Tibial nerve (tissue), 4 donors: Measurements from ENCODE around the gene ERI3. TPM values are rescaled to one million over a fixed set of nuclear protein-coding genes. Genes with fewer than 3 reads are reported as not detected.

Experiments used
- DNase-seq, 2 donors: peaks; one replicate each; pipeline ENCODE4 v3.0.0-alpha.2; 2019; ENCODE audit warnings: low spot score in 2 of 2
- H3K27ac ChIP-seq, 4 donors: fragments of 200-600 bp; sonication (generic) in 3 of 4; one replicate each; pipeline ENCODE4 v1.5.1; 2017 to 2019; ENCODE audit warnings: mild to moderate bottlenecking in 1 of 4
- H3K27me3 ChIP-seq, 2 donors: fragments of 200-600 bp; sonication (generic) in 1 of 2; one replicate each; pipeline versions ENCODE4 v1.5.1 to v1.6.0; 2017 to 2019
- H3K36me3 ChIP-seq, 3 donors: fragments of 200-600 bp; sonication (generic); one replicate each; pipeline ENCODE4 v1.5.1; 2018 to 2019
- H3K4me1 ChIP-seq, 4 donors: fragments of 200-600 bp; sonication (generic) in 3 of 4; one replicate each; pipeline ENCODE4 v1.5.1; 2017 to 2019
- H3K4me3 ChIP-seq, 4 donors: fragments of 200-600 bp; sonication (generic) in 3 of 4; one replicate each; pipeline ENCODE4 v1.5.1; 2017 to 2019; ENCODE audit warnings: mild to moderate bottlenecking in 1 of 4, moderate library complexity in 1 of 4
- H3K9me3 ChIP-seq, 4 donors: fragments of 200-600 bp; sonication (generic) in 3 of 4; one replicate each; pipeline ENCODE4 v1.5.1; 2017 to 2019
- CTCF ChIP-seq, 5 experiments: fragments of 200-600 bp in 3 of 5; fragments of 450-650 bp in 2 of 5; sonication (generic) in 3 of 5; IDR thresholded peaks; one replicate each; pipeline ENCODE4 v1.5.1; 2016 to 2019; ENCODE audit warnings: antibody characterized with exemption in 5 of 5, mild to moderate bottlenecking in 3 of 5, moderate library complexity in 2 of 5
- EP300 ChIP-seq, 2 donors: sonication (generic); formaldehyde crosslinking; IDR thresholded peaks; one replicate each; pipeline ENCODE4 v1.6.1; 2017; ENCODE audit warnings: antibody characterized with exemption in 2 of 2, mild to moderate bottlenecking in 1 of 2
- POLR2A ChIP-seq, 2 donors: fragments of 450-650 bp; IDR thresholded peaks; one replicate each; pipeline ENCODE4 v1.6.1; 2017; ENCODE audit warnings: antibody characterized with exemption in 2 of 2, mild to moderate bottlenecking in 2 of 2, moderate library complexity in 2 of 2
- WGBS, 2 donors: methylation state at CpG; one replicate each; pipeline ENCODE4 v1.1.5; 2018; 5-methylcytosine and 5-hydroxymethylcytosine counted together
- total RNA-seq, 4 donors: library from RNA; depleted of rRNA; stranded (reverse); fragments of >200 nt; gene quantifications; one replicate each; pipeline ENCODE4 v1.1.0, GENCODE V29; 2016

ERI3 gene
- total RNA-seq, 4 donors from 2014 or later: 60.1 to 82.2 (median 66.5) TPM

GRCh38 chr1:44333376-44333775 lies 21.7 kb downstream of the ERI3 start:
- Histone ChIP-seq H3K9me3 (no peaks in the 10 kb centered on the region), H3K4me1 (peaks cover 0 to 24% (median under 1%) of the 10 kb centered on the region in 4 donors), H3K27ac (no peak overlapping the region), H3K36me3 (peaks cover 3 to 49% (median 5%) of the 10 kb centered on the region in 3 donors), H3K27me3 (no peaks in the 10 kb centered on the region), H3K4me3 (no peak overlapping the region)
- no peak for DNase-seq
- 77 to 80% methylated on average over 6 of the region's 6 CpGs for WGBS, 2 donors
- no peak for TF ChIP-seq EP300 (IDR thresholded peaks at IDR 0.05)

- WGBS, 2 donors: 72 to 73% methylated on average over 9 of the region's 9 CpGs
- Histone ChIP-seq H3K36me3 (peaks cover 0 to 40% (median 0%) of the 10 kb centered on the region in 3 donors), H3K4me3 (no peak overlapping the region), H3K9me3 (no peaks in the 10 kb centered on the region), H3K27ac (no peak overlapping the region), H3K27me3 (no peaks in the 10 kb centered on the region), H3K4me1 (peaks cover 0 to 31% (median 6%) of the 10 kb centered on the region in 4 donors)
- DNase-seq: no peak
- TF ChIP-seq POLR2A (IDR thresholded peaks at IDR 0.05) (no peak), CTCF (IDR thresholded peaks at IDR 0.05) (no peak), EP300 (IDR thresholded peaks at IDR 0.05) (no peak)
These were observed 22.6 kb downstream of the ERI3 start for GRCh38 chr1:44332505-44332904.

- peaks cover 0 to 26% (median 0%) of the 10 kb centered on the region in 3 donors for H3K36me3 ChIP-seq
- no peak overlapping the region for H3K4me3 ChIP-seq
- H3K27me3 ChIP-seq: no peaks in the 10 kb centered on the region
- peaks cover 0 to 42% (median 12%) of the 10 kb centered on the region in 4 donors for H3K4me1 ChIP-seq
- DNase-seq: no peak
- no peaks in the 10 kb centered on the region for H3K9me3 ChIP-seq
- TF ChIP-seq CTCF (IDR thresholded peaks at IDR 0.05) (no peak), EP300 (IDR thresholded peaks at IDR 0.05) (no peak), POLR2A (IDR thresholded peaks at IDR 0.05) (no peak)
- H3K27ac ChIP-seq: no peak overlapping the region
- 97% methylated on average over 2 of the region's 2 CpGs for WGBS, 2 donors
These were observed 24.1 kb downstream of the ERI3 start for GRCh38 chr1:44330935-44331334.

- Histone ChIP-seq H3K36me3 (peaks cover 0 to 13% (median 0%) of the 10 kb centered on the region in 3 donors), H3K27me3 (no peaks in the 10 kb centered on the region), H3K9me3 (no peaks in the 10 kb centered on the region), H3K4me3 (no peak overlapping the region), H3K4me1 (peaks cover 0 to 44% (median 12%) of the 10 kb centered on the region in 4 donors), H3K27ac (peak overlapping the region in 2 of 4 donors; percentile 64 to 70)
- TF ChIP-seq EP300 (IDR thresholded peaks at IDR 0.05) (no peak), POLR2A (IDR thresholded peaks at IDR 0.05) (no peak), CTCF (IDR thresholded peaks at IDR 0.05) (no peak)
- DNase-seq: no peak
- WGBS, 2 donors: 79 to 89% methylated on average over 5 of the region's 5 CpGs
These were observed 26.2 kb downstream of the ERI3 start for GRCh38 chr1:44328671-44329416.

GRCh38 chr1:44327679-44328491 lies 27.2 kb downstream of the ERI3 start:
- Histone ChIP-seq H3K27ac (peak overlapping the region in 2 of 4 donors; percentile 64 to 70), H3K36me3 (peaks cover 0 to 12% (median 0%) of the 10 kb centered on the region in 3 donors), H3K4me1 (peaks cover 0 to 45% (median 12%) of the 10 kb centered on the region in 4 donors), H3K27me3 (no peaks in the 10 kb centered on the region), H3K9me3 (no peaks in the 10 kb centered on the region), H3K4me3 (no peak overlapping the region)
- TF ChIP-seq CTCF (IDR thresholded peaks at IDR 0.05): no peak
- TF ChIP-seq POLR2A (IDR thresholded peaks at IDR 0.05): no peak
- peak in 1 of 2 donors; percentile 80 for TF ChIP-seq EP300 (IDR thresholded peaks at IDR 0.05)
- 60% methylated on average over 8 of the region's 8 CpGs for WGBS, 2 donors
- peak; percentile 87 to 95 for DNase-seq
